Activated naive CD4-positive, alpha-beta T cell treated with anti-CD3 and anti-CD28 coated beads for 36 hours (primary cell): ENCODE results near the gene AFF3. TPM values are rescaled to one million over a fixed set of nuclear protein-coding genes. Genes with fewer than 3 reads are reported as not detected.

Source experiments
- CTCF ChIA-PET: fragments of 350-600 bp; sonication (Branson Sonifier 250); formaldehyde crosslinking; loops from one replicate; lab custom pipeline; 2021; ENCODE audit warnings: antibody characterized with exemption; lab: Charles Lee
- DNase-seq: peaks from one replicate; pipeline ENCODE4 v3.0.0-alpha.2; 2020
- H3K27ac Mint-ChIP-seq: one replicate; pipeline ENCODE4 v1.8.0; 2021; ENCODE audit warnings: mild to moderate bottlenecking, mixed read lengths
- H3K27me3 Mint-ChIP-seq: one replicate; pipeline ENCODE4 v1.8.0; 2021; ENCODE audit warnings: low read depth, mixed read lengths
- H3K36me3 Mint-ChIP-seq: one replicate; pipeline ENCODE4 v1.8.0; 2021; ENCODE audit warnings: low read depth, mixed read lengths
- H3K4me1 Mint-ChIP-seq: one replicate; pipeline ENCODE4 v1.8.0; 2021; ENCODE audit warnings: low read depth, mixed read lengths
- H3K4me3 Mint-ChIP-seq: one replicate; pipeline ENCODE4 v1.8.0; 2021; ENCODE audit warnings: mild to moderate bottlenecking, moderate library complexity, mixed read lengths
- H3K9me3 Mint-ChIP-seq: one replicate; pipeline ENCODE4 v1.8.0; 2021; ENCODE audit warnings: mixed read lengths
- intact Hi-C: fragments of 100-400 bp; cut with micrococcal nuclease; formaldehyde crosslinking; loops from one replicate; pipeline ENCODE4 v1.15.1; 2023
- total RNA-seq, 2 experiments: library from RNA; stranded (reverse); gene quantifications; one replicate each; pipeline ENCODE4 v1.2.3, GENCODE V29; 2021

Gene AFF3
- total RNA-seq, 2 experiments from 2014 or later, result 1.5 to 2.1 TPM

- Mint-ChIP-seq H3K9me3 (peaks cover 10% of the 10 kb centered on the region), H3K4me3 (no peak overlapping the region), H3K4me1 (no peaks in the 10 kb centered on the region), H3K36me3 (peaks cover 1% of the 10 kb centered on the region), H3K27ac (no peak overlapping the region), H3K27me3 (no peaks in the 10 kb centered on the region)
- CTCF ChIA-PET, result interaction anchor here (0.6 kb wide), 1 partner anchor 11 kb away, joined by 5 read pairs; no protein-coding TSS in a partner anchor
- no peak for DNase-seq
- intact Hi-C loops, result no loop called here
Measured at GRCh38 chr2:99771681-99772333, 370.6 kb downstream of the AFF3 start.

DNA sequence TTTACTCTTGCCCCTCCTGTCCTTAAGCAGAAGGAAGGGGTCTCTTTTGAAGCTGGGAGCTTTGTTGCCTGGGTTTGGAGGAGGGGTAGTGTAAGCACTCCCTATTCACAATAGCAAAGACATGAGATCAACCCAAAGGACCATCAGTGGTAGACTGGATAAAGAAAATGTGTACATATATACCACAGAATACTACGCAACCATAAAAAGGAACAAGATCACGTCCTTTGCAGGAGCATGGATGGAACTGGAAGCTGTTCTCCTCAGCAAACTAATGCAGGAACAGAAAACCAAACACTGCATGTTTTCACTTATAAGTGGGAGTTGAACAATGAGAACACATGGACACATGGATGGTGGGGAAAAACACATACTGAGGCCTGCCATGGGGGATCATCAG is 371.5 kb downstream of the AFF3 start:
- no peaks in the 10 kb centered on the region for H3K27me3 Mint-ChIP-seq
- DNase-seq, result no peak
- no peaks in the 10 kb centered on the region for H3K4me1 Mint-ChIP-seq
- H3K27ac Mint-ChIP-seq, result no peak overlapping the region
- peaks cover 10% of the 10 kb centered on the region for H3K9me3 Mint-ChIP-seq
- CTCF ChIA-PET, result no interaction called here
- intact Hi-C loops, result no loop called here
- peaks cover 1% of the 10 kb centered on the region for H3K36me3 Mint-ChIP-seq
- H3K4me3 Mint-ChIP-seq, result no peak overlapping the region

DNA sequence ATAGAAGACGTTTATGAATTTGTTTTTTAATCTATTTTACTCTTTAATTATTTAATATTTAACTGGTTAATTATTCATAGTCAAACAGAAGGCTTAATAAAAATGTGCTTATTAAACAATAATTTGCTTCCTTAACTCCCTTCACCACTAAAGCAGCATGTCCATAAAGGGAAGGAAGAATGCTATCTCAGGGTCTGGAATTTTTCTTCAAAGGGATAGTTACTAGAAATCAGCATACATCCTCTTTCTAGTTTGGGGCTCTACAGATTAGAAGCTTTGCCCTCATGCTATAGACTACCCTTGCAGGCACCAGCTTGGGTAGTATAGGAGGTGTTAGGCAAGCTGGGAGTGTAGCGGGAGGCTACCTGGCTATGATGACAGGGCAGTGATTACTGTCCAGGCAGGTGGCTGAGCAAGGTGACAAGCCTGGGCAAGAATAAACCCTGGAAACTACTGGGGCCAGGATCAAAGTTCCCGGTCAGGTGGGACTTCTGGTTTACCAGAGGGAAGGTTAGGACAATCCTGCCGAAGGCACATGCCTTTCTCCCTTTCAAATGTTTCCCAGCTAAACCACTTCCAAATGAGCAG is 376.6 kb downstream of the AFF3 start:
- no peaks in the 10 kb centered on the region for H3K4me1 Mint-ChIP-seq
- no peak for DNase-seq
- intact Hi-C loops, result no loop called here
- H3K4me3 Mint-ChIP-seq, result no peak overlapping the region
- no peak overlapping the region for H3K27ac Mint-ChIP-seq
- no peaks in the 10 kb centered on the region for H3K27me3 Mint-ChIP-seq
- H3K9me3 Mint-ChIP-seq, result peaks cover 10% of the 10 kb centered on the region
- CTCF ChIA-PET, result no interaction called here
- no peaks in the 10 kb centered on the region for H3K36me3 Mint-ChIP-seq

GRCh38 chr2:99763764-99764163 is 378.6 kb downstream of the AFF3 start:
- Mint-ChIP-seq H3K27me3 (no peaks in the 10 kb centered on the region), H3K36me3 (no peaks in the 10 kb centered on the region), H3K27ac (no peak overlapping the region), H3K4me1 (no peaks in the 10 kb centered on the region), H3K9me3 (peaks cover 4% of the 10 kb centered on the region), H3K4me3 (no peak overlapping the region)
- DNase-seq, result no peak
- CTCF ChIA-PET, result no interaction called here
- intact Hi-C loops, result no loop called here

GRCh38 chr2:99762714-99763113 is 379.7 kb downstream of the AFF3 start:
- H3K9me3 Mint-ChIP-seq, result no peaks in the 10 kb centered on the region
- H3K27ac Mint-ChIP-seq, result no peak overlapping the region
- CTCF ChIA-PET, result no interaction called here
- H3K4me1 Mint-ChIP-seq, result no peaks in the 10 kb centered on the region
- no peaks in the 10 kb centered on the region for H3K27me3 Mint-ChIP-seq
- H3K36me3 Mint-ChIP-seq, result no peaks in the 10 kb centered on the region
- intact Hi-C loops, result no loop called here
- DNase-seq, result no peak
- no peak overlapping the region for H3K4me3 Mint-ChIP-seq

DNA sequence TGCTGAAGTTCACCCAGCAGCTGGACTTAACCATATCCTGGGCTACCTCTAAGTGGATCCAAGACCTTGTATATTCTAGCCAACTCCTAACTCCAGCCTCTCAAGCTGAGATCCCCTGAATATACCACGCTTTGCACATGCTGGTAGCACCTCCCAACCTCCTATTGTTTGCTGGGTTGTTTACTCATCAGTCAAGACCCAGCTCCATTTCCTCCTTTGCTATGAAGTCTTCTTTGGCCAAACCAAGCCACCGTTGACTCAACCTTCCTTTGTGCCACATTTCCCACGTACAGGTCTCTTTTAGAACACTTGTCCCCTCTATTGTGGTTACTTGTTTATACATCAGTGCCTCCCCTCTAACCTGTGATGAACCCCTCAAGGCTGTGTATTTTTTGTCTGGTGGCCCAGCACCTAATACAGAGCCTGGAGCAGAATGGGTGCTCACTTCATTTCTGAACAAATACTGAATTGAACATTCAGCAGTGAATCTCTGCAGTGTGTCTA is 384.7 kb downstream of the AFF3 start:
- CTCF ChIA-PET, result interaction anchor here (0.8 kb wide), 1 partner anchor 198 kb away, joined by 3 read pairs; no protein-coding TSS in a partner anchor
- no peak for DNase-seq
- no peaks in the 10 kb centered on the region for H3K4me1 Mint-ChIP-seq
- H3K4me3 Mint-ChIP-seq, result no peak overlapping the region
- H3K27me3 Mint-ChIP-seq, result no peaks in the 10 kb centered on the region
- H3K36me3 Mint-ChIP-seq, result no peaks in the 10 kb centered on the region
- intact Hi-C loops, result no loop called here
- H3K9me3 Mint-ChIP-seq, result no peaks in the 10 kb centered on the region
- H3K27ac Mint-ChIP-seq, result no peak overlapping the region

- no peak for DNase-seq
- no peaks in the 10 kb centered on the region for H3K9me3 Mint-ChIP-seq
- no peaks in the 10 kb centered on the region for H3K4me1 Mint-ChIP-seq
- intact Hi-C loops, result no loop called here
- H3K27me3 Mint-ChIP-seq, result no peaks in the 10 kb centered on the region
- no peaks in the 10 kb centered on the region for H3K36me3 Mint-ChIP-seq
- no peak overlapping the region for H3K27ac Mint-ChIP-seq
- H3K4me3 Mint-ChIP-seq, result no peak overlapping the region
- CTCF ChIA-PET, result no interaction called here
Measured at GRCh38 chr2:99756059-99756458, 386.3 kb downstream of the AFF3 start.

- H3K36me3 Mint-ChIP-seq, result no peaks in the 10 kb centered on the region
- H3K4me1 Mint-ChIP-seq, result no peaks in the 10 kb centered on the region
Measured at GRCh38 chr2:99754210-99754609, 388.2 kb downstream of the AFF3 start.

DNA sequence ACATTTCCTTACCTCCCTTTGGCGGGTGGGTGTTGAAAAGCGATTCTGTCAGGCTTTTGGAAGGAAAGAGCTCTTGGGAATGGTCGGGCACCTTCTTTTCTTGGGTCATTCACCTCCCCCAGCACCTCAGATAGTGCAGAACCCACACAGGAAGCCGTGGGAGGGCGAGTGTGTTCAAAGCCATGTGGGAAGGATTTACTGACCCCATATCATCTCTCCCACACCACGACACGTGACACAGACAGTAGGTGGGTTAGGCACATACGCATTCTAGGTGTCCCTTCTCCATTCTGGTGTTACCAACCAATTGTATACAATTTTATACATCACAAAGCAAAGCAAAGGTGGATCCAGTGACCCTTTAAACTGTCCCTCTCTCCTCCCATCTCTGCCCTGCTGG is 388.9 kb downstream of the AFF3 start:
- Mint-ChIP-seq H3K4me3 (no peak overlapping the region), H3K27ac (no peak overlapping the region), H3K9me3 (no peaks in the 10 kb centered on the region), H3K36me3 (no peaks in the 10 kb centered on the region), H3K27me3 (no peaks in the 10 kb centered on the region), H3K4me1 (no peaks in the 10 kb centered on the region)
- intact Hi-C loops, result no loop called here
- CTCF ChIA-PET, result interaction anchor here (1.4 kb wide), 1 partner anchor 8 kb away, joined by 3 read pairs; no protein-coding TSS in a partner anchor
- no peak for DNase-seq

More at GRCh38 chr2:99754210-99754609, 388.2 kb downstream of the AFF3 start:
- Mint-ChIP-seq H3K4me3 (no peak overlapping the region), H3K9me3 (no peaks in the 10 kb centered on the region), H3K27ac (no peak overlapping the region), H3K27me3 (no peaks in the 10 kb centered on the region)
- no peak for DNase-seq
- intact Hi-C loops, result no loop called here
- CTCF ChIA-PET, result no interaction called here

- no peak for DNase-seq
- Mint-ChIP-seq H3K36me3 (no peaks in the 10 kb centered on the region), H3K27me3 (no peaks in the 10 kb centered on the region), H3K4me3 (no peak overlapping the region), H3K4me1 (no peaks in the 10 kb centered on the region), H3K27ac (no peak overlapping the region), H3K9me3 (no peaks in the 10 kb centered on the region)
- CTCF ChIA-PET, result no interaction called here
- intact Hi-C loops, result no loop called here
Measured at GRCh38 chr2:99748344-99748743, 394.0 kb downstream of the AFF3 start.

GRCh38 chr2:99747842-99748241 is 394.5 kb downstream of the AFF3 start:
- intact Hi-C loops, result no loop called here
- Mint-ChIP-seq H3K4me3 (no peak overlapping the region), H3K9me3 (no peaks in the 10 kb centered on the region), H3K27ac (no peak overlapping the region), H3K27me3 (no peaks in the 10 kb centered on the region), H3K36me3 (peaks cover 3% of the 10 kb centered on the region), H3K4me1 (no peaks in the 10 kb centered on the region)
- CTCF ChIA-PET, result no interaction called here
- no peak for DNase-seq

DNA sequence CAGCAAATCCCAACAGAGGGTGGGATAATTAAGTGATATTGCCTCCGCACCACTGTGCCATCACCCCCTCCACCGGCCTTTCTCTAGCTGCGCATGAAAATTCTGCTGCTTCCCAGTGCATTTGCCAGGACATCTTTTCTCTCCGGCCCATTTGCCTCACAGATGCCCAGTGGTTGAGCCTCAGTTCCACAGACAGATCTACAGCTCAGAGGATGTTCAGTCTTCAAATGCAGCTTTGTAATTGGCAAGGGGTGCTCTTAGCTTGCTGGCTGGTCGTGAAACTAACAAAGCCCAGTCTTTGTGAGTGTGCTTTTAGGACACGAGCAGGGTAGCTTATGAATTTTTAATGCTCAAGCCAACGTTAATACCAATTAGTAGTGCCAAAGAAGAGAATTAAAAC is 399.2 kb downstream of the AFF3 start:
- intact Hi-C loops, result no loop called here
- Mint-ChIP-seq H3K4me3 (no peak overlapping the region), H3K4me1 (no peaks in the 10 kb centered on the region), H3K36me3 (peaks cover 5% of the 10 kb centered on the region), H3K9me3 (no peaks in the 10 kb centered on the region), H3K27ac (no peak overlapping the region), H3K27me3 (no peaks in the 10 kb centered on the region)
- no peak for DNase-seq
- CTCF ChIA-PET, result no interaction called here

DNA sequence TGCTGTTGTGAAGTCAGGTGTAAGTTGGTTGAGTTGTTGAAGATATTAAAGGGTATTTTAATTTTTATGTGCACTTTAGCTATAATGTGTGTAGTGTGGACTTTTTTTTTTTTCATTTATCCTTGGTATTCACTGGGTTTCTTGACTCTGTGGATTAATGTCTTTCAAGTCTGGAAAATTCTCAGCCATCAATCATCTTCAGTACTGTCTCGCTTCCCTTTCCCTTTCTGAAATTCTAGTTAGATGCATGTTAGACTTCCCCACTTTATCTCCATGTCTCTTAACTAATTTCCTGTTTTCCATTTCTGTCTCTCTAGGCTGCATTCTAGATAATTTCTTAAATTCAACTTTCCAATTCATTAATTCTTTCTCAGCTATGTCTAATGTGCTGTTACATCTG is 404.9 kb downstream of the AFF3 start:
- no peak overlapping the region for H3K27ac Mint-ChIP-seq
- H3K27me3 Mint-ChIP-seq, result no peaks in the 10 kb centered on the region
- intact Hi-C loops, result no loop called here
- H3K9me3 Mint-ChIP-seq, result no peaks in the 10 kb centered on the region
- DNase-seq, result no peak
- H3K4me1 Mint-ChIP-seq, result no peaks in the 10 kb centered on the region
- CTCF ChIA-PET, result interaction anchor here (0.6 to 0.7 kb wide), 2 partner anchors 179 to 726 kb away, joined by 3 to 4 read pairs; no protein-coding TSS in a partner anchor
- H3K4me3 Mint-ChIP-seq, result no peak overlapping the region
- H3K36me3 Mint-ChIP-seq, result peaks cover 1% of the 10 kb centered on the region
